DOHH2 (cell line): ENCODE results near the gene ARHGEF12.

Experiments used
- EZH2phosphoT487 ChIP-seq: fragments of 200-600 bp; sonication (generic); IDR thresholded peaks from 2 replicates; pipeline ENCODE4 v1.6.1; 2017; ENCODE audit warnings: borderline replicate concordance, mild to moderate bottlenecking, antibody characterized with exemption, low read length, moderate library complexity, mixed read lengths
- TF ChIP-seq, protein P1 (sequence below): fragments of 200-600 bp; sonication (generic); IDR thresholded peaks from one replicate; pipeline ENCODE4 v1.5.1; 2014; ENCODE audit warnings: antibody characterized with exemption, mild to moderate bottlenecking, low read depth, low read length; ENCODE audit not compliant: poor library complexity, severe bottlenecking

DNA sequence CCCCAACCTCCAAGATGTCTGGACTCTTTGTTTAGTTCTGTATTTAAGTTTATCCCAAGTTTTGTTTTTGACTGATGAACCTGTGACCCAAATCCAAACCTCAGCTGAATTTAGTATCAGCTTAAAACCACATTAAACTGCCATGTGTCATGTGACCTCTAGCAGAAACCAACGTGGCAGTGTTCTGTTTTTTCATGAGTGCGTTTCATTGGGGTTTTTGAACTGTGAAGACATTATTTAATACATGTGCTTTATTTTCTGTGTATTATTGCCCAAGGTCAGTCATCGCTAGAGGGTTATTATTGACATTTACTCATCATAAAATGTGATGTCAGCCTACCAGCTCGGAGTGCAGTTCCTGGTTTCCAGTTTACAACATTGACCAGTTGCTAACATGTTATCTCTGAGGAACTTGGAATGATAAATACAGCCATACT lies 9.3 kb upstream of the ARHGEF12 start:
- TF ChIP-seq, protein P1, sequence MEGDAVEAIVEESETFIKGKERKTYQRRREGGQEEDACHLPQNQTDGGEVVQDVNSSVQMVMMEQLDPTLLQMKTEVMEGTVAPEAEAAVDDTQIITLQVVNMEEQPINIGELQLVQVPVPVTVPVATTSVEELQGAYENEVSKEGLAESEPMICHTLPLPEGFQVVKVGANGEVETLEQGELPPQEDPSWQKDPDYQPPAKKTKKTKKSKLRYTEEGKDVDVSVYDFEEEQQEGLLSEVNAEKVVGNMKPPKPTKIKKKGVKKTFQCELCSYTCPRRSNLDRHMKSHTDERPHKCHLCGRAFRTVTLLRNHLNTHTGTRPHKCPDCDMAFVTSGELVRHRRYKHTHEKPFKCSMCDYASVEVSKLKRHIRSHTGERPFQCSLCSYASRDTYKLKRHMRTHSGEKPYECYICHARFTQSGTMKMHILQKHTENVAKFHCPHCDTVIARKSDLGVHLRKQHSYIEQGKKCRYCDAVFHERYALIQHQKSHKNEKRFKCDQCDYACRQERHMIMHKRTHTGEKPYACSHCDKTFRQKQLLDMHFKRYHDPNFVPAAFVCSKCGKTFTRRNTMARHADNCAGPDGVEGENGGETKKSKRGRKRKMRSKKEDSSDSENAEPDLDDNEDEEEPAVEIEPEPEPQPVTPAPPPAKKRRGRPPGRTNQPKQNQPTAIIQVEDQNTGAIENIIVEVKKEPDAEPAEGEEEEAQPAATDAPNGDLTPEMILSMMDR: no peak
- no peak for TF ChIP-seq EZH2phosphoT487
